ENCODE results near the gene PSORS1C2.

GRCh38 chr6:31129130-31129529 is 9.7 kb downstream of the PSORS1C2 start:
- TF ChIP-seq CTCF (IDR thresholded peaks at IDR 0.05) (no peak), POLR2A (IDR thresholded peaks at IDR 0.05) (no peak)

Measured in body of pancreas (tissue), 4 donors.